GM19455 (cell line): ENCODE measurements around the gene IGSF3.

Experiments used
- ATAC-seq: cut with Tn5 transposase; IDR thresholded peaks from one replicate; pipeline ENCODE4 v1.9.1; 2021; ENCODE audit not compliant: unreplicated experiment

The IGSF3 gene

GRCh38 chr1:116561563-116561962 lies 106.0 kb downstream of the IGSF3 start:
- ATAC-seq = no peak

DNA sequence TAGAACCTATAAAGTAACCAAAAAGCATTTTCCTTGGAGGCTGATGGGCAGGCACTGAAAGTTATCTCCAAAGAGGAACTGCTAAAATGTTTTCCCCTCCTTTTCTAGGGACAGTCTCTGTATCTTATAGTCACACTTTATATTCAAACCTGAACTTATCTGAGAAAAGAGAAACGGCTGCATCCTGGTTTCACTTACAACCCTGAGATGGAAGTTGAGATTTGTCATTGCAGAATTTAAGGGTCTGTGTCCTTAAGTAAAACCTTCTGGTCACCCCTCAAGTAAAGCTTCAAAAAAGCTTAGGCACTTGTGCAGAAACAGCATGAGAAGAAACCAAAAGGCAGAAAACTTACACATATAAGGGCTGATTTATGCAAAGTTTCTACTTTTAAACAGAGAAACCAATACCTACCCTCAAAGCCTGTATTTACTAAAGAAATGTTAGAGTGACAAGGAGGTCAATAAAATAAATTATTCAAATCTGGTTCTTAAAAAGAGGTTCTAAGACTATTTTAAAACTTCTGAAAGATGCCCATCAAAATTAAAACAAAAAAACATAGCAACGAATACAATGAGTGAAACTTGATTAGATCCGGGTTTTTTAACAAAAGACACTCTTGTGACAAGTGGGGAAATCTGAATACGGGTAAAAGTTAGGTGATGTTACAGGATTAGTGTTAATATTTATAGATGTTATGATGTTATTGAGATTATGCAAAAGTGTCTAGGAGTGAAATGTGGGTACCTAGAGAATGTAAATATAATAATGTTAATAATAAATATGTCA lies 106.6 kb downstream of the IGSF3 start:
- no peak for ATAC-seq

DNA sequence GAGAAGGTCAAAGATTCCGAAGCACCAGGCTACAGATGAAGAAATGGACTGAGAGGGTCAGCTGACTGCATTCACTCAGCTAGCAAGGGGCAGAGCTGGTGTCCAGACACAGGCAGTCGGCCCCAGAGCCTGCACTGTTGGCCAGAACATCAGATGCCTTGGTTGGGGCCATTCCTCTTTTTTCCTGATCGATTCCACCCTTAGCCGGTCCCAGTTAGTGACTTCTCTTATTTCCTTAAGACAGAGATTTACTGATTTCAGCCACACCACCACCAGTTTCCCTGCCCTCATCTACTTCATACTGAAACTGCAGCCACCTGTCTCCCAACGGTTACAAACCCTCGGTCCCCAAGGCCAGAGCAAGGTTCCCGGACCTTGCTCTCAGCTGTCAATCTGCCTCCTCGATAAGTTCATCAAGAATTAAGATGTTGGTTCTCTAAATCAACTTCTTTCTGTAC lies 108.2 kb downstream of the IGSF3 start:
- peak; percentile 45 for ATAC-seq

GRCh38 chr1:116558571-116558970 lies 109.0 kb downstream of the IGSF3 start:
- no peak for ATAC-seq

DNA sequence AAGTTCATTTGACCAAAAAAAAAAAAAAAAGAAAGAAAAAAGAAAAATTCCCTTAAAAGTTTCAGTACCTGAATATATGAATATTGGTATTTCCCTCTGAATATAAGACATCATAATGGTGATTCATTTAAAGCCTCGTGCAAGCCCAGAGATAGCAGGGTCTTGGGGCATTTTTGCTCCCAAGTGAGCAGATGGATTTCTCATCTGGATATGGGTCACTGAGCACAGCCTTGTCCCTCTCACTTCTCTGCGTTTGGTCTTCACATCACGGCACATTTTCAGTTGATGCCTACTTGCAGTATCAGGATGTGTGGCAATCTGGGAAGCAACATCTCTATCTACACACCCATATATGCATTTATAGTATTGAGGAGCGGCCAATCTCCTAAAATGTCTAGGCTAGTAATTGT lies 109.4 kb downstream of the IGSF3 start:
- ATAC-seq = no peak

DNA sequence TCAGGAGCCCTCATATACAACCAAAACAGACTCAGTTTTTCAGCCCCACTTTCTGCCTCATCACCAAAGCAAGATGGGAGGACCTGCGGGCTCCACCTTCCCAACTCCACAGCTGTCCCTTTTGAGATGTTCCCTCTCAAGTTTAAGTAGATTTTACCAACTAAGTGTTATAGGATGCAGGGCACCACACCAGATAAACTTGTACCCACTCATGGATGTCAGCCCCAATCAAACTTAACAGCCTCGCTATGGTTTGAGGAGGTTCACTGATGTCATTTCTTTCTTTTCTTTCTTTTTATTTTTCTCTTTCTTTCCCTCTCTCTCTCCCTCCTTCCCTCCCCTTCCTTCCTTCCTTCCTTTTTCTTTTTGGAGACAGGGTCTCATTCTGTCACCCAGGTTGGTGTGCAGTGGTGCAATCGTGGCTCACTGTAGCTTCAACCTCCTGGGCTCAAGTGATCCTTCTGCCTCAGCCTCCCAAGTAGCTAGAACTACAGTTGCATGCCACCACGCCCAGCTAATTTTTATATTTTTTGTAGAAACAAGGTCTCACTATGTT lies 110.1 kb downstream of the IGSF3 start:
- ATAC-seq = no peak

GRCh38 chr1:116556289-116557006 lies 111.1 kb downstream of the IGSF3 start:
- peak; percentile 58 for ATAC-seq

- ATAC-seq = no peak
Observed at GRCh38 chr1:116554924-116555323, 112.6 kb downstream of the IGSF3 start.

GRCh38 chr1:116553386-116554115 lies 114.0 kb downstream of the IGSF3 start:
- no peak for ATAC-seq

DNA sequence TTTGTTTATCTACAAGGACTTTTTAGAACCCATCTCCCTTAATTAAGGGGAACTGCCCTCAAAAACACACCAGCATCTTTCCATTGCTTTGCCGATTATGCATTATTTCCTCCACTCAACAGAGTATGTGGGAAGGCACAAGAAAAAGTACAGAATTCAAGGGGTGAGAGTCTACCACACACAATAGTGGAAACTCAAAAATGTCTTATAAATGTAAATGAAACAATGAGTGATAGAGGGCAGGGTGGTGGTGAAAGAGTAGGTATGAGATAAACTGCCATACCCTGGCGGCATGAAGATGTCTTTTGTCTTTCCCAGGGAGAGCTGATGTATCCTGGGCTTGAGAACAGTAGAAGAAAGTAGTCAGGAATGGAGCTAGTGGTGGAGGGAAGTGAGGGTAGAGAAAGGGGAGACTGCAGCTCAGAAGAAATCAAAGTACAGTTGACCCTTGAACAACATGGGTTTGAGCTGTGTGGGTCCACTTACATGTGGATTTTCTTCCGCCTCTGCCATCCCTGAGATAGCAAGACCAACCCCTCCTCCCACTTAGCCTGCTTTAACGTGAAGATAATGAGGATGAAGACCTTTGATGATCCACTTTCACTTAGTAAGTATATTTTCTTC lies 121.1 kb downstream of the IGSF3 start:
- no peak for ATAC-seq

DNA sequence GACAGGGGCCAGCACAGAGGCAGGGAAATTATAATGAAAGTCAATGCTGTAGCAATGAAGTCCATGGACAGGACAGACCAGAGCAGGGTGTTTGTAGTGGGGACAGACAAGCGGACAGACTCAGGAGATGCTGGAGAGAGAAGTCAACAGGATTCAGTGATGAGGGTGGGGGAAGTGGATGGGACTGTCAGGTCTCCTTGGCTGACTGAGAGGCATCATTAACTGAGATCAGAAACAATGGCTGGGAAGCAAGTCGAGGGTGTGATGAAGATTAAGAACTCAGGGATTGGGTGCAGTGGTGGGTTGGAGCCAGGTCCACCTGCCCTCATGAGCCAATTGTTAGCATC lies 122.2 kb downstream of the IGSF3 start:
- ATAC-seq = no peak

- ATAC-seq = no peak
Observed at GRCh38 chr1:116544588-116545358, 122.8 kb downstream of the IGSF3 start.

DNA sequence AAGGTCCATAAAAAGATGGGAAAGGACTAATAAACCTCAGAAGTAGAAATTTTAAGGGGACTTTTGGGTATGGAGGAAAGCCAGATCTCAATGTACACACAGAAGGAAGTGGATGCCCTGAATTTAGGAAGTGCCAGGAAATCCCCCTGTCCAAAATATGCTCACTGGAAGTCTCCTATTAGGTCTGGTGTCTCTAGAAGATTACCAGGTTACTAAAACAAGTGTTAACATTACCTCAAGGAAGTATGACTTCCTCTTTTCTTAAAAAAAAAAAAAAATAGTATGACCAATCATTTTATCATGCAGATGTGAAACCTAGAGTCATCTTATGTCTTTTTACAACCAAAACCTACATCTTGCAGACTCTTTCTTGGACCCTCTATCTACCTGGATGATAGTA lies 127.4 kb downstream of the IGSF3 start:
- ATAC-seq = peak; percentile 61

DNA sequence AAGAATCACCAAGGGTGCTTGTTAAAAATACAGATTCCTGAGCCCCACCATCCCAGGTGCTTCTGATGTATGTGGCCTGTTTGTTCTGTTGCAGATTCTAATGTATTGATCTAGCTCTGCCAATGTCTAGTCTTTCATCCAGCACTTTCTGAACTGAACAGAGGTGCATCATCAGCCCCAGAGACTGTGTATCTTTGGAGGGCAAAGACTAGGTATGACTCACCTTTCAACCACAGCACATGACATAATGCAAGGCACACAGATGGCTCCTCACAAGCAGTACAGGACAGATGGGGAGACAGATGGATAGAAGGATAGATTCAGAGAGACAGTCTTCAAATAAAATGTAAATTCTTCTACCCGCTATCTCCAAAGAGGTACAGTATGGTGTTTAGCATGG lies 129.0 kb downstream of the IGSF3 start:
- ATAC-seq = peak; percentile 72

DNA sequence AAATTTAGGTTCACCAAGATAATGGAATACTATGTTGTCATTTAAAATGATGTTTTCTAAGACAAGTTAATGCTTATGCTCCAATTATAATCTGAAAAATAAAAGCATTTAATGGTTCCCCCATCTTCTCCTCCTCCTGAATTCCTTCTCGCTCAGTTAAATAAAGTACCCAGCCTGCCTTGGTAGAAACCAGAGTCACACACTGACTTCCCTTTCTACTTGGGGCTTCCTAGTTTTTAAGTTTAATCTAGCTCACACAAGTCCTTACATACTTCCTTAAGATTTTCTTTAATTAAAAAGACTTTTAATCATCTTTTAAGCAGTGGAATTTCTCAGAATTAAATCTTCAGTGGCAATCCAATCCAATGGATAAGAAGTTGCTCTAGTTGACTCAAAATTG lies 129.6 kb downstream of the IGSF3 start:
- no peak for ATAC-seq

DNA sequence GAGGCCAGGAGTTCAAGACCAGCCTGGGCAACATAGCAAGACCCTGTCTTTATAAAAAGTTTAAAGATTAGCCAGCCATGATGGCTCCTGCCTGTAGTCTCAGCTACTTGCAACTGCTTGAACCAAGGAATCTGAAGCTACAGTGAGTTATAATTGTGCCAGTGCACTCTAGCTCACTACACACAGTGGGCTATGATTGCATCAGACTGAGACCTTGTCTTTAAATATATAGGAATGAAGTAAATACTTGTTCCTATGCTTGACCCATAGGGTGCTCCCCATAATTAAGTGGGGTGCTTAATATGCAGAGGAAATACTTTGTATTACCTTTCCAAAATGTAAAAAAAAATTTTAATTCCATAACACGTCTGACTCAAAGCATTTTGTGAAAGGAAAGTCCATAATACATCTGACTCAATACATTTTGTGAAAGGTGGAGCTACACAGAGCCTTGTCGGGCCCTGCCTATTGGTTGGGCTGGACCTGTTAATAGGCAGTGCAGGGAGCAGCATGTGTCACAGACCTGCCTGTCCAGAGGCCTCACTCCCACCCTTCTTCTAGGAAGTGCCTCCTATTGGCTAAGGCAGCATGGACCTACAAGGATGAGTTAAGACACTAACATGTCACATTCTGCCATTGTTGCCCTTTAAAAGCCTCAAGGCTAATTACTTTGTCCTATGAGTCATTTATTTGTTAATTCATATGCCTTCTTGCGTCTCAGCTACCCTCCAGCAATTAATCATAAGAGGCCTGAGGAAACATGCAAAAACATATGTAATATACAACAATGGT lies 130.3 kb downstream of the IGSF3 start:
- no peak for ATAC-seq

DNA sequence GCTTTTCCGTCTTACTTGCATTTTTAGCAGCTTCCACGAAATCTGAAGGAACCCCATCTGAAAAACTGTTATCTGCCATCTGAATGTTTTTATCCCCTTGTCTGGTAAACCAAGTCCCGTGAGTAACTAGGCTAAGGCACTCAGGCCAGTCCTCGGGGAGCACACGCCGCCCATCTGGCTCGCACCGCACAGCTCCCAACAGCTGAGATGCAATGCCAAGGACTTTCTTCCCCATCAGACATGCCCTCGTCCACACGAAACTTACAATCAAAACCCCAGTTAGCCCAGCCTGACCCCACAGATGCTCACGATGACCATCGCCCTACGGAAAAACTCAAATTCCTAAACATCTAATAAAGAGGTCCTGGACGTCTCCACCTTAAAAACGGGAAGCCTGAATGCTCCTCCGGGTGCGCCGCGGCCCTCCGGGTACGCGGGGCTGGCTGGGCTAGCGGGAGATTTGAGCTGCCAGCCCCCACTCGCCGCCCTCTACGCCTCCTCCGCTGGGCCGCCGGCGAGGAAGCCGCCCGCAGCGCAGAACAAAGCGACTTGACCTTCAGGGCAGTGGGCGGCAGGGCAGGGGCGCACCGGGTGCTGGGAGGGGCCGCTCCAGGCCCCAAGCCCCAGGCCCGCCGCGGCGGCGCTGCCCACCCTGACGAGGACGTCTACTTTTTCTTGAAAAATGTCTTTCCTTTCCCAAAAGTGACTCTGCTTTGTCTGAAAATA lies 133.4 kb downstream of the IGSF3 start:
- no peak for ATAC-seq

- no peak for ATAC-seq
Observed at GRCh38 chr1:116533429-116533820, 134.1 kb downstream of the IGSF3 start.
